Lung (tissue), 12 donors: Measurements from ENCODE around the gene METTL24. TPM values are rescaled to one million over a fixed set of nuclear protein-coding genes. Genes with fewer than 3 reads are reported as not detected.

Experiments used
- ATAC-seq: fragments of 200-7000 bp; cut with Tn5 transposase; one replicate; pipeline ENCODE4 v1.9.1; 2020; ENCODE audit warnings: moderate number of reproducible peaks; ENCODE audit not compliant: insufficient read depth, low FRiP score
- DNase-seq, 3 donors: peaks; one replicate each; pipeline ENCODE4 v3.0.0-alpha.2; 2013 to 2017
- H3K27ac ChIP-seq, 2 donors: one replicate each; pipeline ENCODE4 v1.5.1; 2013; ENCODE audit warnings: mild to moderate bottlenecking in 2 of 2, moderate library complexity in 2 of 2, control low read depth in 1 of 2, inconsistent platforms in 1 of 2, low read depth in 1 of 2, low read length in 1 of 2
- H3K27me3 ChIP-seq, 3 donors: one replicate each; pipeline ENCODE4 v1.5.1; 2013; ENCODE audit warnings: low read length in 2 of 3; ENCODE audit not compliant: control insufficient read depth in 3 of 3, insufficient read depth in 3 of 3
- H3K36me3 ChIP-seq, 4 donors: one replicate each; pipeline ENCODE4 v1.5.1; 2013; ENCODE audit warnings: low read length in 4 of 4, mild to moderate bottlenecking in 1 of 4, moderate library complexity in 1 of 4; ENCODE audit not compliant: control insufficient read depth in 4 of 4, insufficient read depth in 4 of 4
- H3K4me1 ChIP-seq, 5 donors: one replicate each; pipeline ENCODE4 v1.5.1; 2013; ENCODE audit warnings: low read length in 5 of 5, mild to moderate bottlenecking in 2 of 5, moderate library complexity in 1 of 5; ENCODE audit not compliant: control insufficient read depth in 5 of 5, insufficient read depth in 5 of 5
- H3K4me3 ChIP-seq: one replicate; pipeline ENCODE4 v1.5.1; 2013; ENCODE audit warnings: mild to moderate bottlenecking, control low read depth, moderate library complexity
- H3K9ac ChIP-seq, 2 donors: one replicate each; pipeline ENCODE4 v1.5.1; 2013; ENCODE audit warnings: low read length in 2 of 2, control low read depth in 1 of 2; ENCODE audit not compliant: insufficient read depth in 1 of 2
- H3K9me3 ChIP-seq, 4 donors: one replicate each; pipeline ENCODE4 v1.5.1; 2013; ENCODE audit warnings: low read length in 3 of 4, mild to moderate bottlenecking in 1 of 4, moderate library complexity in 1 of 4; ENCODE audit not compliant: control insufficient read depth in 4 of 4, insufficient read depth in 3 of 4
- WGBS, 2 donors: extraction: QIAGEN DNeasy Blood & Tissue Kit; methylation state at CpG; one replicate each; pipeline ENCODE4 v1.1.7; 2013; 5-methylcytosine and 5-hydroxymethylcytosine counted together
- polyA plus RNA-seq, 2 donors: library from polyadenylated mRNA; stranded (reverse); fragments of 200-250 nt; gene quantifications; one replicate each; pipeline ENCODE4 v1.2.1, GENCODE V29; 2013
- total RNA-seq, 2 donors: library from RNA; depleted of rRNA in 1 of 2; stranded (reverse); fragments of >200 nt in 1 of 2; gene quantifications; one replicate each; pipeline ENCODE4 v1.2.1, GENCODE V29; 2014 to 2021
- TF ChIP-seq, protein P1 (sequence below): IDR thresholded peaks from 2 replicates; pipeline ENCODE4 v1.5.1; 2012; ENCODE audit warnings: mild to moderate bottlenecking; ENCODE audit errors: control extremely low read depth, extremely low read depth
- donor health status: control.
- donor health status: control.
- donor health status: Bipolar disorder and iron deficiency.
- donor health status: healthy.
- donor health status: DM: yes; HTN: yes; CAD: no.

Gene METTL24
- total and polyA plus RNA-seq, 4 donors = 0.73 to 3.7 (median 2.0) TPM; not detected in 1

DNA sequence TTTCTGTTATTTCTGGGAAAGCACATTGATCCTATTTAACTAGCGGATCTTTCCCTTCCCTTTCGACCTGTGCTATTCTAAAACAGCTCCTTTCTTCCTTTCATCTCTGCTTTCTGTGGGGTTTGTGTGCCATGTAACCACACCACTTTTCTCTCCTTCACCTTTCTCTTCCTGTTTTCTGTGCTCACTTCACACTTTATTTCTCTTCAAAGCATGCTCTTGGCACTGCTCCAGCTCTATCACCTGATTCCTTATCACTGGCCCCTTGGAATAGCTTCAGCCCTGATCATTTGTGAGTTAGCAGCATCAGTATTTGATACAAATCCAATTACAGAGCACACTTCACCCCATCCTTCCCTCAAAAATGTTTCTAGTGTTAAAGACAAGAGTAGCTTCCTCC is 8.1 kb upstream of the METTL24 start:
- WGBS, 2 donors = 74 to 82% methylated on average over 2 of the region's 2 CpGs
- no peak for ATAC-seq
- H3K27ac ChIP-seq = no peak overlapping the region
- H3K36me3 ChIP-seq = no peaks in the 10 kb centered on the region
- TF ChIP-seq, protein P1, sequence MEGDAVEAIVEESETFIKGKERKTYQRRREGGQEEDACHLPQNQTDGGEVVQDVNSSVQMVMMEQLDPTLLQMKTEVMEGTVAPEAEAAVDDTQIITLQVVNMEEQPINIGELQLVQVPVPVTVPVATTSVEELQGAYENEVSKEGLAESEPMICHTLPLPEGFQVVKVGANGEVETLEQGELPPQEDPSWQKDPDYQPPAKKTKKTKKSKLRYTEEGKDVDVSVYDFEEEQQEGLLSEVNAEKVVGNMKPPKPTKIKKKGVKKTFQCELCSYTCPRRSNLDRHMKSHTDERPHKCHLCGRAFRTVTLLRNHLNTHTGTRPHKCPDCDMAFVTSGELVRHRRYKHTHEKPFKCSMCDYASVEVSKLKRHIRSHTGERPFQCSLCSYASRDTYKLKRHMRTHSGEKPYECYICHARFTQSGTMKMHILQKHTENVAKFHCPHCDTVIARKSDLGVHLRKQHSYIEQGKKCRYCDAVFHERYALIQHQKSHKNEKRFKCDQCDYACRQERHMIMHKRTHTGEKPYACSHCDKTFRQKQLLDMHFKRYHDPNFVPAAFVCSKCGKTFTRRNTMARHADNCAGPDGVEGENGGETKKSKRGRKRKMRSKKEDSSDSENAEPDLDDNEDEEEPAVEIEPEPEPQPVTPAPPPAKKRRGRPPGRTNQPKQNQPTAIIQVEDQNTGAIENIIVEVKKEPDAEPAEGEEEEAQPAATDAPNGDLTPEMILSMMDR = no peak
- no peaks in the 10 kb centered on the region for H3K9me3 ChIP-seq
- H3K4me1 ChIP-seq = no peaks in the 10 kb centered on the region
- DNase-seq = no peak
- no peak overlapping the region for H3K4me3 ChIP-seq
- no peaks in the 10 kb centered on the region for H3K27me3 ChIP-seq
- no peak overlapping the region for H3K9ac ChIP-seq

DNA sequence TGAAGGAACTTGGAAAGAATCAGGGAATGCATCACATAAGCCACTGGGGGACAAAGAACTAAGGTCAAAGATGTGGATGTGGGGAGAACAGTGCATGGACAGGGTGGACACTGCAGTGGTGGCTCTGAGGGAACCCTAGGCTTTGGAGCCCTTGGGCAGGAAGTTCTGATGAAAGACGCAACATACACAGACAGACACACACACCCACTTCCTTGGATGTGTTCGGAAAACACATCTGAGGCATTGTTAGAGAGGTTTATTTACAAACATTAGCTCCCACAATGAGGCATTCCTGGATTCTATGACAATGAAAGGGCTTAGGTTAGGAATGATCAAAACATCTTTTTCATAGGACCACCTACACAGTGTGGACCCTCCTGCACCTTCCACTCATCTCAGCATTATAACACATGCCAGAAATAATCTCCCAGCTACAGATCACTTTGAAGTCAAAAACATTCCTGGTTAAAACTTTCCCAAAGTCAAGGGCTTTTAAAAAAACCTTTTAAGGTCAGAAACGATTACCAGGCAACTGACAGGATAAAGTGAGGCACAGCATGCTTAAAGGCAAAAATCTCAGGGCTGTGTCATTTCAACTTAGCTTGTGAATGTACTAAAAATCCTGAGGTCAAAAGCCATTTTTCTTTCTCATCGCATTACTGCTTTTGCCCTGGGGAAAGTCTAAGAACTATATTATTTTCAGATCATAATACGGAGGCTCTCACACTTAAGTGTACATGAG is 6.4 kb upstream of the METTL24 start:
- no peak overlapping the region for H3K27ac ChIP-seq
- 69 to 80% methylated on average over 5 of the region's 5 CpGs for WGBS, 2 donors
- ATAC-seq (no peak), DNase-seq (no peak)
- peaks cover 0 to 6% (median 0%) of the 10 kb centered on the region in 5 donors for H3K4me1 ChIP-seq
- no peaks in the 10 kb centered on the region for H3K27me3 ChIP-seq
- no peak overlapping the region for H3K9ac ChIP-seq
- no peaks in the 10 kb centered on the region for H3K9me3 ChIP-seq
- TF ChIP-seq, protein P1 = no peak
- no peaks in the 10 kb centered on the region for H3K36me3 ChIP-seq
- no peak overlapping the region for H3K4me3 ChIP-seq

DNA sequence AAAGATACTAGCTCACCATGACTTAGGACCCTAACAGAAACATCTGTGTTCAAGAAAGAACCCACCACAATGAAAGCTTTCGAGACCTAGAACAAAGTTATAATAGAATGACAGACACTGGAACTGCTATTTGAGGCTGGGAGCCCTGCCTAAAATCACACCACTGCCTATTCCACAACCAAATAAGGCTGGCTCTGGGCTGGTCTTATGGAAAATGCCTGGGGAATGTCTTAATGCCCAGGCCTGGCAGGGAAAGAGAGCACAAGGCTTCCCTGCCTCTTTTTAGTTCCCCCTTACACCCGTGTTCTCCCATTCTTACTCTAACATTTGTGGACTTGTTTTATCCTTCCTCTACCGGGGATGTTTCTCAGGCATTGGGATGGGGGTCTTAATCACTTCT is 5.6 kb upstream of the METTL24 start:
- Histone ChIP-seq H3K4me1 (peaks cover 0 to 13% (median 3%) of the 10 kb centered on the region in 5 donors), H3K36me3 (no peaks in the 10 kb centered on the region), H3K27me3 (no peaks in the 10 kb centered on the region), H3K9ac (no peak overlapping the region), H3K27ac (no peak overlapping the region), H3K4me3 (no peak overlapping the region), H3K9me3 (no peaks in the 10 kb centered on the region)
- DNase-seq (no peak), ATAC-seq (no peak)
- 85 to 87% methylated on average over 3 of the region's 3 CpGs for WGBS, 2 donors
- TF ChIP-seq, protein P1 = no peak
